Natural killer cell (primary cell): ENCODE results near the gene WARS2. TPM values are rescaled to one million over a fixed set of nuclear protein-coding genes. Genes with fewer than 3 reads are reported as not detected.
"Not testable (repeated sequence)": the region's sequence is repeated elsewhere in the genome, so short reads cannot be mapped to it uniquely, and the experiment has no call there.

Source experiments
- ATAC-seq, 3 donors: fragments of 150-1000 bp in 2 of 3; fragments of 200-7000 bp in 1 of 3; cut with Tn5 transposase; 1 replicate in 1 of 3; 2 replicates in 2 of 3; pipeline ENCODE4 v1.10.0; 2021; ENCODE audit warnings: mild to moderate bottlenecking in 2 of 3, moderate library complexity in 2 of 3
- DNase-seq, 2 donors: peaks; one replicate each; pipeline versions ENCODE4 v3.0.0 to v3.0.0-alpha.2; 2013 to 2021; ENCODE audit warnings: mixed read lengths in 1 of 2
- H3K27ac ChIP-seq: one replicate; pipeline ENCODE4 v1.5.1; 2013; ENCODE audit warnings: mild to moderate bottlenecking, low read length
- H3K27me3 ChIP-seq: one replicate; pipeline ENCODE4 v1.6.1; 2013; ENCODE audit warnings: low read length; ENCODE audit not compliant: control insufficient read depth, insufficient read depth
- H3K36me3 ChIP-seq: one replicate; pipeline ENCODE4 v1.6.1; 2013; ENCODE audit warnings: low read length; ENCODE audit not compliant: control insufficient read depth, insufficient read depth
- H3K4me1 ChIP-seq: one replicate; pipeline ENCODE4 v1.6.1; 2013; ENCODE audit warnings: low read length; ENCODE audit not compliant: control insufficient read depth, insufficient read depth
- H3K4me3 ChIP-seq: one replicate; pipeline ENCODE4 v1.5.1; 2013; ENCODE audit warnings: low read length
- H3K9me3 ChIP-seq: one replicate; pipeline ENCODE4 v1.6.1; 2013; ENCODE audit warnings: low read length; ENCODE audit not compliant: control insufficient read depth, insufficient read depth
- H3K27ac Mint-ChIP-seq, 2 donors: one replicate each; pipeline ENCODE4 v1.8.0; 2022; ENCODE audit warnings: mild to moderate bottlenecking in 2 of 2, mixed read lengths in 2 of 2, moderate library complexity in 1 of 2
- H3K27me3 Mint-ChIP-seq, 2 donors: one replicate each; pipeline ENCODE4 v1.8.0; 2022; ENCODE audit warnings: low read depth in 2 of 2, mixed read lengths in 2 of 2
- H3K36me3 Mint-ChIP-seq: one replicate; pipeline ENCODE4 v1.8.0; 2022; ENCODE audit warnings: mixed read lengths
- H3K4me1 Mint-ChIP-seq, 2 donors: one replicate each; pipeline ENCODE4 v1.8.0; 2022; ENCODE audit warnings: mixed read lengths in 2 of 2
- H3K4me3 Mint-ChIP-seq: one replicate; pipeline ENCODE4 v1.8.0; 2022; ENCODE audit warnings: mild to moderate bottlenecking, moderate library complexity, mixed read lengths
- H3K9me3 Mint-ChIP-seq, 2 donors: one replicate each; pipeline ENCODE4 v1.8.0; 2022; ENCODE audit warnings: mixed read lengths in 2 of 2
- CTCF ChIP-seq: fragments of 200-600 bp; IDR thresholded peaks from one replicate; pipeline ENCODE4 v1.8.0; 2022; ENCODE audit warnings: antibody characterized with exemption
- WGBS: methylation state at CpG from one replicate; pipeline ENCODE4 v1.1.7; 2013; ENCODE audit warnings: missing lambda C conversion rate; ENCODE audit not compliant: insufficient coverage; 5-methylcytosine and 5-hydroxymethylcytosine counted together
- intact Hi-C: fragments of 100-400 bp; cut with micrococcal nuclease; formaldehyde crosslinking; loops from one replicate; pipeline ENCODE4 v1.14.2; 2022
- total RNA-seq, 4 donors: library from RNA; stranded (reverse); fragments of 120-200 nt in 1 of 4; gene quantifications; one replicate each; pipeline versions ENCODE4 v1.2.3 to v1.2.4, GENCODE V29; 2013 to 2022

WARS2 gene
- total RNA-seq, 3 donors from 2014 or later (not counting 1 experiment from before 2014, with no cell fraction given): 24.3 to 46.3 (median 41.0) TPM

- H3K36me3 Mint-ChIP-seq: peaks cover 7% of the 10 kb centered on the region
- peaks cover 6 to 12% of the 10 kb centered on the region in 2 donors for H3K4me1 Mint-ChIP-seq
- Histone ChIP-seq H3K27me3 (no peaks in the 10 kb centered on the region), H3K36me3 (no peaks in the 10 kb centered on the region), H3K27ac (no peak overlapping the region), H3K9me3 (no peaks in the 10 kb centered on the region), H3K4me3 (no peak overlapping the region), H3K4me1 (no peaks in the 10 kb centered on the region)
- intact Hi-C loops: no loop called here
- DNase-seq (no peak), ATAC-seq (no peak)
- no peak overlapping the region for H3K4me3 Mint-ChIP-seq
- 85% methylated on average over 1 of the region's 1 CpG for WGBS
- H3K27me3 Mint-ChIP-seq: no peaks in the 10 kb centered on the region
- H3K27ac Mint-ChIP-seq: no peak overlapping the region
- no peak for TF ChIP-seq CTCF
- peaks cover under 1 to 2% of the 10 kb centered on the region in 2 donors for H3K9me3 Mint-ChIP-seq
Observed at GRCh38 chr1:119125874-119126273, 14.6 kb downstream of the WARS2 start.

- Histone ChIP-seq H3K9me3 (no peaks in the 10 kb centered on the region), H3K36me3 (no peaks in the 10 kb centered on the region), H3K4me1 (no peaks in the 10 kb centered on the region), H3K27me3 (no peaks in the 10 kb centered on the region), H3K4me3 (no peak overlapping the region), H3K27ac (no peak overlapping the region)
- no peak overlapping the region for H3K27ac Mint-ChIP-seq
- H3K4me3 Mint-ChIP-seq: no peak overlapping the region
- intact Hi-C loops: loop anchor here (1.0 kb wide), 1 partner anchor 12 kb away; no protein-coding TSS in a partner anchor
- no peak for TF ChIP-seq CTCF
- peaks cover 7% of the 10 kb centered on the region for H3K36me3 Mint-ChIP-seq
- peaks cover 2 to 3% of the 10 kb centered on the region in 2 donors for H3K9me3 Mint-ChIP-seq
- DNase-seq (no peak), ATAC-seq (no peak)
- WGBS: 94% methylated on average over 2 of the region's 3 CpGs
- peaks cover 11 to 15% of the 10 kb centered on the region in 2 donors for H3K4me1 Mint-ChIP-seq
- no peaks in the 10 kb centered on the region for H3K27me3 Mint-ChIP-seq
Observed at GRCh38 chr1:119124764-119125163, 15.7 kb downstream of the WARS2 start.

- H3K27ac ChIP-seq, H3K36me3 Mint-ChIP-seq, H3K27me3 ChIP-seq, DNase-seq, H3K4me3 Mint-ChIP-seq, H3K36me3 ChIP-seq, ATAC-seq, H3K4me3 ChIP-seq, H3K9me3 ChIP-seq, H3K4me1 ChIP-seq, intact Hi-C loops, H3K27me3 Mint-ChIP-seq, H3K27ac Mint-ChIP-seq, H3K9me3 Mint-ChIP-seq: not testable (repeated sequence)
- 88% methylated on average over 1 of the region's 1 CpG for WGBS
- H3K4me1 Mint-ChIP-seq: peaks cover 11 to 18% of the 10 kb centered on the region in 2 donors
Observed at GRCh38 chr1:119121872-119122271, 18.6 kb downstream of the WARS2 start.

GRCh38 chr1:119116725-119117124 lies 23.7 kb downstream of the WARS2 start:
- H3K9me3 ChIP-seq: no peaks in the 10 kb centered on the region
- intact Hi-C loops: no loop called here
- peaks cover 0 to 3% of the 10 kb centered on the region in 2 donors for H3K9me3 Mint-ChIP-seq
- ATAC-seq: no peak
- H3K4me1 ChIP-seq: no peaks in the 10 kb centered on the region
- H3K36me3 Mint-ChIP-seq: peaks cover 3% of the 10 kb centered on the region
- no peak overlapping the region for H3K27ac ChIP-seq
- no peak overlapping the region for H3K27ac Mint-ChIP-seq
- 79% methylated on average over 7 of the region's 7 CpGs for WGBS
- H3K36me3 ChIP-seq: no peaks in the 10 kb centered on the region
- H3K27me3 Mint-ChIP-seq: no peaks in the 10 kb centered on the region
- H3K27me3 ChIP-seq: no peaks in the 10 kb centered on the region
- no peak overlapping the region for H3K4me3 Mint-ChIP-seq
- H3K4me3 ChIP-seq: no peak overlapping the region
- TF ChIP-seq CTCF: no peak
- DNase-seq: no peak
- peaks cover 10 to 12% of the 10 kb centered on the region in 2 donors for H3K4me1 Mint-ChIP-seq
